ELF-1 (cell line): ENCODE data around the gene AGAP1.
"Not testable (repeated sequence)": the region's sequence is repeated elsewhere in the genome, so short reads cannot be mapped to it uniquely, and the experiment has no call there.

ENCODE experiments used
- DNase-seq: peaks from one replicate; pipeline ENCODE4 v3.0.0-alpha.2; 2016; ENCODE audit warnings: low read depth, low spot score

AGAP1 gene

DNA sequence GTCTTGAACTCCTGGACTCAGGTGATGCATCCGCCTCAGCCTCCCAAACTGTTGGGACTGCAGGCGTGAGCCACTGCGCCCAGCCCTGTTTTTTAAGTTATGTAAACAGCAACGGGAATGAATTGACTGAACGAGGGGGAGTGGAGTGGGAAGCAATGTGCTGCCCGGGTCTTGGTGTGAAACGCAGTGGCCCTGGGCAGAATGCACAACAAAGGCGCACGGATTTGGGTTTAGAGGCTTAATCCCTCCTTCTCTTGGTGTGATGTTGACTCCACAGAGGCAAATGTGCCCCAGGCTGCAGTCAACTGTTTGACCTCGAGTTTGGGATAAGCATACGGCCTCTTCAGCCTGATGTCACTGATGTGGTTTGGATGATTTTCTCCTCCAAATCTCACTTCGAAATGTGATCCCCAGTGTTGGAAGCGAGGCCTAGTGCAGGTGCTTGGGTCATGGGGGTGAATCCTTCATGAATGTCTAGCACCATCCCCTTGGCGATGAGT, 97.4 kb downstream of the AGAP1 start:
- DNase-seq = peak; percentile 76

DNA sequence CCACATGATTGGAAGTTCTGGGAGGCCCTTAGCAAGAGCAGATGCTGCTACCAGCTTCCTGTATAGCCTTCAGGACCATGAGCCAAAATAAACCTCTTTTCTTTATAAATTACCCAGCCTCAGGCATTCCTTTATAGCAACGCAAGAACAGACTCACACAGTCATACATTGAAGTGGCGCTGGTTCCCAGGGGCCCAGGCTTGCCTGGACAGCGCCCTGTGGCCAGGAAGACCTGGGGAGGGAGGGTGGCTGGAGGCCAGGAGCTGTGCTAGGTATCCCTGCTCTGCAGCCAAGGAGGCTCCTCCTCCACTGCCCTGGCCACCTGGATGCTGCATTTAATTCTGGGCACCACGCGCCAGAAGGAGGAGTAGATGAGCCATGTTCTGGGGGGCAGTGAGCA, 98.1 kb downstream of the AGAP1 start:
- no peak for DNase-seq

DNA sequence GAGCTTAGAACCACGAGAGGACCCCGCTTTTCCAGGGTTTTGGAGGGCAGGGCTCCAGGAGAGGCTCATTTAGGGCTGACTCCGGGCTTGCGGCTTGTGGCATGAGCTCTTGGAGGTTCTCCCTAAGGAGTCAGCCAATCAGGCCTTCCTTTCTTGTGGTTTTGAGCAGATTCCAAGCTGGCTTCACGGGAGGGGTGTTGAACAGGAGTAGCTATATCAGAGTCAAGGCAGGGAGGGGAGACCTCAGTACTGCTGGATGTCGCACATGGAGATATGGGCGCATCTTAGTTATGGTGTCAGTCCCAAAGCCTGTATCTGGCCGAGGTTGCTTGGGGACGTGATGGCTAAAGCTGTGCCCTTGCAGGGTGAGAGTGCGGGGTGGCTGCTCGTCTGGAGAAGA, 98.6 kb downstream of the AGAP1 start:
- no peak for DNase-seq

DNA sequence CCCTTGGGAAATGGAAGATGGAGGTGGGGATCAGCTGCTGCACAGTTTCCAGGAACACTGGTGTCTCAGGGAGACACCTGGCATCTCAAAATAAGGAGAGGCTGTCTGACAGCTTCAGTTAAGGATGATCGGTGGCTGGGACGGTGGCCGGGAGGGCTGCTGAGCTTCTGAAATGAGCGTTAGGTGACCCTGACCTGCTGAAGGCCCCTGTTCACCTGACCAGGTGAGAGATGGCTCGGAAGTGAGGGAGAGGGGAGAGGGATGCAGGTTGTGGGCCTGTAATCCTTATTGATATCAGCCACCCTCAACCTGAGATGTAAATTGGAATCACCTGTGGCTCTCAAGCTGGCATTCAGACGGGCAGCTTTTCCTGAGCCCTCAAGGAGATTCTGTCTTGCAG, 99.0 kb downstream of the AGAP1 start:
- DNase-seq = no peak

DNA sequence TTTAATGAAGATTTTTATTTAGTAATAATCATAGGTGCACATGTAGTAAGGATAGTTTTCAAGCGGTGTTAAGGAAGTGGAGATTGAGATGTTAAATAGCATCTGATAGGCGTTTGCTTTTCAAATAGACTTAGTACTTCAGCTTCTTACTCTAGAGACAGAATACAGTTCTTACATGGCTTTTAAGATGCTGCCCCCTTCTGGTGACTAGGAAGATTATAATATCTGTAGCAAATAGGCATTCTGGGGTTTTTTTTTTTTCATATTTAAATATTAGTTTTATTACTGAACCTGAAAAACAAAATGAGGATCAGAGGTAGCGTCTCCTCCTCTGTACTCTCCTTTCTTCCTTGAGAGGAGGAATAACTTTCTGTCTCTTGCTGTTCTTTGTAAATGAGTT, 100.2 kb downstream of the AGAP1 start:
- DNase-seq = no peak

DNA sequence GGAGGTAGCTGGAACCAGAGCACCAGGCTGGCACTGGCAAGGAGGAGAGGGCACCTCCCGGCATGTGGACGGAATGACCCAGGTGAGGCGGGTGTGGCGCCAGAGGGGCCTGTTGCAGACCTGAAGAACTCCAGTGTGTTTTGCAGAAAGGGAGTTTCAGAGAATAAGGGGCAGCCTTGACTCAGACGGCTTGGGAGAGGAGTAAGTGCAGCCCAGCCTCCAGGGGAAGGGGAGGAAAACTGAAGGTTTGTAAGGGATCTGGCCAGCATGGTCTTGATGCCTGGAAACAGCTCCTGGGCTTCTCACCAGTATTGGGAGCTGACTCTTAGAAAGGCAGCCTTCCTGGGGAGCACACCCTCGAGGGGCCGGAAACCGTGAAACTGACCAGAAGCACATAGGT, 101.1 kb downstream of the AGAP1 start:
- DNase-seq = no peak

DNA sequence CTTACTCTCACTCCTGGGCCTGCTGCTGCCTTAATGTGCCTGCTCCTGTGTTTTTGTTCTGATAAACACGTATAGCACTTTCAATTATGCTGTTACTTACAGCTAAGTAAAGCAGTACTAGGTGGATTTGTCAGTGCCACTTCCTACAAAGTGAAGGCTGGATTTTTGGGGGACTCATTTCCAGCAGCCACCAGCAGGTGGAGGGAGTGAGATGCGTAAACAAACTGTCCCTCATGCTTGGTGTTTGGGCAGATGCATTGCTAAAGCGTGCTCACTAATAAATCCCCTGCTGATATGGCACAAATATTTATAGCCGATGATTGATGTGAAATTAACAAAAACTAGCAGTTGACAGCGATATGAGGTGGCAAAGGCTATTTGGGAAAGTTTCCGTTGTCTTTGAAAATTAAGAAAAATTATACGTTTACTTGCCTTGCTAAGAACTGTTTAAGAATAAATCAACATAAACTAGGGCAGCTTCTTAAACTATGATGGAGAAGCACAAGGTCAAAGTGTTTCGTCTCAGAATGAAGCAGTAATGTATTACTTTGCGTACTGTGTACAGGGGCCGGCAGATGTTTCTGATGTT, 101.7 kb downstream of the AGAP1 start:
- DNase-seq = peak; percentile 81

DNA sequence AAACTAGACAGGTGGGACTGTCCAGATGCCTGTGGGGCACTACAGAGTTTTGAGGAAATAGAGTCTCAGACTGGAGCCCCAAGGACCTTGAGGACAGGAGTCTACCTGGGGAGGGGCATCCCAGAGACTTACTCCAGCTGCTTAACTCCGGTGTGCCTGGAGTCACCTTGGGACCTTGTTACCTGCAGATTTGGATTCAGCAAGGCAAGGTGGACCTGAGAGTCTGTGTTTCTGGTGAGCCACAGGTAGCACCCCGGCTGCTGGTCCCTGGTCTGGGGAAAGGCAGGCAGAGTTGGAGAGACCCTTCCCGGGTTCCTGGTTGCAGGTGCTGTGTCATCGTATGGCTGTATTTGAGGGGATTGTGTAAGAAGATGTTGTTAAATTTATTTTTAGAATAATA, 102.4 kb downstream of the AGAP1 start:
- no peak for DNase-seq

DNA sequence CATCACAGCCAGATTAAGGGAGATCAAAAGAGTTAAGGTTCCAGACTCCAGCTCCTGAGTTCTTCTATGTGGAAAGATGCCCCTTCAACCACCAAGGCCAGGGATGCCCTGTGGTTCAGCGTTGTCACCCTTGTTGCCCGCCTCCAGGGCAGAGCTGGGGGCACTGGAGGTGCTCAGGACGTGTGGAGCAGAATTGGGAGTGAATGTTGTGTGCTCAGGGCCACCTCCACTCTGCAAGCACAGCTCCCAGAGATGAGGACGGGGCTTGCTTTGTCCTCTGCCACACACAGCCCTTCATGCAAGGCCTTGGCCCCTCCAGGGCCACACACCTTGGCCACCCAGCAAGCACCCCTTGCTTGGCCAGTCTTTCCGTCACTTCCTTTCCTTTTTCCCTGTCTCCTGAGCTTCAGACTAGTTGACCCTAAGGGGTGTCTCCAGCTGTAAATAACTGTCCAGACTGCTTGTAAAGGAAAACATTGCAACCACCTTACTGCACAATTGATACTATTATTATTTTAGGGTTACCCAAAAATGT, 103.3 kb downstream of the AGAP1 start:
- DNase-seq = no peak

DNA sequence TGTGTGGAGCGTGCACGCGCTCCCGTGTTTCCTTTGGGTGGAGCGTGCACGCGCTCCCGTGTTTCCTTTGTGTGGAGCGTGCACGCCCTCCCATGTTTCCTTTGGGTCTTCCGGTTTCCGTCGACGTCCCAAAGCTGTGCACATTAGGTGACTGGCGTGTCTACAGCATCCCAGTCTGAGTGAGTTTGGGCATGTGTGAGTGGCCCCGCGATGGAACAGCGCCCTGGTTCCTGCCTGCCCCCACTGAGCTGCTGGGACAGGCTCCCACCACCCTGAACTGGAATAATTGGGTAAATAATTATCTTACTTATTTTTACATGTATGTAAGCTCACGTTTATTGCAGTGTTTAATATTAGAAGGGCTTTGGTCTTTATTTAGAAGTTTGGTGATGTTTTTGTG, 104.2 kb downstream of the AGAP1 start:
- no peak for DNase-seq

DNA sequence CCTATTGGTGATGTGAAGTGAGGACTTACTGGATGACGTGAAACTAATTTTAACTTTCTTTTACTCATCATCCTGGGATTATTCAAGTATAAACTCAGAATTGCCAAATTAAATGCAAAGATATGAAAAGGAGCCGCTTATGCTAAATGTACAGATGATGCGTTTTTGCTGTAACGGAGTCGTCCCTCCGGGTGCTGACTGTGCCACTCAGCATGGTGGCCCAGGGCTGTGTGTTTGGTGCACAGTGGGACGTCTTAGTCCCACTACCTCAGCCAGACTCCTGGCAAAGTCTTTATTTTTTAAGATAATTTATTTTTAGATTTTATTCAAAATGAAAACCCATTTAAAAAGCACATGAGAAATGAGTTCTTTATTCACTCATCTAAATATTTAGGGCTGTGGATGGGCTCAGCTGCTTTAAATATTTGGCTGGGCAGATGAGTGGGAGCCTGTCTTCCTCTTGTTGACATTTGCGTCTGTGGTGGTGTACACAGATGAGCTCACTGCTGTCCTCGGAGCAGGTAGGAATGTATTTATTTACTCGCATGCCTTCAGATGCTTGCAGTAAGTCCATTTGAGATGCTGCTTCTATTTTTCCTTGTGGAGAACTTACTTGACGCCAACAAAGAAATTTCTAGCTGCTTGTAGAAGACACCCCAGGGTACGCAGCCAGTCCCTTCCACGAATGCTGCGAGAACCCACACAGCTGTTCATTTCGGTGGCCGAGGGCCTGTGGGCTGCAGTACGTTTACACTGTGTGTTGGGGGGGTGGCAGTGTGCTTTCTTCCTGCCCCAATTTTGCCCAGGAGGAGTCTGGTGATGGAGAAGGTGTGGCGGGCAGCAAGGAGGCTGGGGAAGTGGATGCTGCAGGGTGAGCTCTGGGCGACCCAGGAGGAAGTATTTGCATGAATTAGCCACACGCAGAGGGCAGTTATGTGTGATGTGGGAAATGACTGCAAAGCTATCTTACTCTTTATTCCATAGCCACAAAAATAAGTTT, 105.0 kb downstream of the AGAP1 start:
- no peak for DNase-seq

DNA sequence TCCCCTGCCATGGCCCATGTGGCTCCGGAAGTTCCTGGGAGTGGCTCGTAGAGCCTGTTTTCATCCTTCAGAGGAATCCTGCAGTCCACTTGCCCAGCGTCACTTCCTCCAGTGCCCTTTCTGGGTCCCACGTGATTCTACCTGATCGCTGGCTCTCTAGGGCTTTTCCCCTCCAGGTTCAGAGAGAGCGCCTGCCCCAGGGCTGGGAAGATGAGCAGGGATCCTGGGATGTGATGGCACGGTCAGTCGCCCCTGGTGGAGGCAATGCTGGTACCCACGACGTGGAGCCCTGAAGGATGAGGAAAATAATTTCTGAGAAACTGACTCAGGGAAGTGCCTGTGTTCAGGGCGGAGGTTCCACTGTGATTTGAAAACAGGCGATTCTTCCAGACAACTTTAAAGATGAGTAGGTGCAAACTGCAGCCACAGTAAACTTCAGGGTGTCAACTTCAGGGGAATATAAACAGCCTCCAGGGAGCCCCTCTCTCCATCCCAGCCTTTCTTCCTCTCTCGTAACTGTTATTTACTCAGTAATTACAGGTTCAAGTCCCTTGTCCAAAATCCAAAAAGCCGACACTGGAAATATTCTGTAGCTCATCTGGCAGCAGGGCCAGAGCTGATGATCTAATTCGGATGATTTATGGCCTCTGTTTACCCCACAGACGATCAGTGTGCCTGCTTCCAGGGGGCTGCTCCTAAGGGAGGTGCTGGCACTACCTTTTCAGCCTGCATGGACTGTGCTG, 105.9 kb downstream of the AGAP1 start:
- DNase-seq = no peak

DNA sequence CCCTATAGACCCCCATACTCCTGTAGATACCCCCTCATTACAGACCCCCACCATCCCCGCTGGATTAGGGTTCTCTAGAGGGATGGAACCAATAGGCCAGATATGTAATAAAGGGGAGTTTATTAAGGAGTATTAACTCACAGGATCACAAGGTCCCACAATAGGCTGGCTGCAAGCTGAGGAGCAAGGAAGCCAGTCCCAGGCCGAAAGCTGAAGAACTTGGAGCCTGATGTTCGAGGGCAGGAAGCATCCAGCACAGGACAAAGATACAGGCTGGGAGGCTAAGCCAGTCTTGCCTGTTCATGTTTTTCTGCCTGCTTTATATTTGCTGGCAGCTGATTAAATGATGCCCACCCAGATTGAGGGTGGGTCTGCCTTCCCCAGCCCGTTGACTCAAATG, 106.6 kb downstream of the AGAP1 start:
- no peak for DNase-seq

DNA sequence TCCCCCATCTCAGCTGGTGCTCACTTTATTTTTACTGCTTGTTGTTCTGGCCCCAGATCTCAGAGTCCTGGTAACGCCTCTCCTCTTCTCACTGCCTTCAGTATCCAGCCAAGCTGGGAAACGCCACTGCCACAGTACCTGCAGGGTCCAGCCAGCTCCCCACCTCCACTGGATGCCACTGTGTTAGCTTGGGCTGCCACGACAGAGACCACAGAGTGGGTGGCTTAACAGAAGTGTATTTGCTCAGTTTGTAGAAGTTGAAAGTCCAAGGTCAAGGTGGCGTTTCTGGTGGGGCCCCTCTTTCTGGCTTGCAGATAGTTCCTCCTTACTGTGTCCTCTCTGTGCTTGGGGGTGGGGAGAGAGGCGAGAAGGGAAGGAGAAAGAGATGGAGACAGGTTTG, 107.1 kb downstream of the AGAP1 start:
- no peak for DNase-seq

DNA sequence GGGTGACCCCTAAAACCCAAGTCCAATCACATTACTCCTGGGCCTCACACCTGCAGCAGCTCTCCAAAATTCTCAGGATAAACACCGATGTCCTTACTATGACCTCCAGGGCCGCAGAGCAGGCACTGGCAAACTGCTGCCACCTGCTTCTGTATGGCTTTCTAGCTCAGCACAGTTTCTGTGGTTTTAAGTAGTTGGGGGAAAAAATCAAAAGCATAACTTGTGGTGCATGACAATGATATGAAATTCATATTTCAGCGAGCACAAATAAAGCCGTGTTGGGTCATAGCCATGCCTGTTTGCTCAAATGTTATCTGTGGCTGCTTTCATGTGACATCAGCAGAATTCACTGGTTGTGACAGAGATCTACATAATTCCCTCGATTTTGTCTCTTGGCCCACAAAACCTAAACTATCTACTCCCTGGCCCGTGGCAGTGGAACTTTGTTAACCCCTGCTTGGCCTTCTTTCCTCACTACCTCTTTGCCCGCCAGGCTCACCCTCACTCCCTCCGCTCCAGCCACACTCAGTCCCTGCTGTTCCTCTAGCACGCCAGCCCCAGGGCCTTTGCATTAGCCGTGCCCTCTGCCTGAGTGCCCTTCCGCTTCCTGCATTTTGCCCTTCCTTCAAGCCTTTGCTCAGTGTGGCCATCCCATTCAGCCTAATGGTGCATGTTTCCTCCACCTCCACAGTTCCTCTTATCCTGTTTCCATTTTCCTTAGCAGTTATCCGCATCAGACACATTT, 108.3 kb downstream of the AGAP1 start:
- no peak for DNase-seq

DNA sequence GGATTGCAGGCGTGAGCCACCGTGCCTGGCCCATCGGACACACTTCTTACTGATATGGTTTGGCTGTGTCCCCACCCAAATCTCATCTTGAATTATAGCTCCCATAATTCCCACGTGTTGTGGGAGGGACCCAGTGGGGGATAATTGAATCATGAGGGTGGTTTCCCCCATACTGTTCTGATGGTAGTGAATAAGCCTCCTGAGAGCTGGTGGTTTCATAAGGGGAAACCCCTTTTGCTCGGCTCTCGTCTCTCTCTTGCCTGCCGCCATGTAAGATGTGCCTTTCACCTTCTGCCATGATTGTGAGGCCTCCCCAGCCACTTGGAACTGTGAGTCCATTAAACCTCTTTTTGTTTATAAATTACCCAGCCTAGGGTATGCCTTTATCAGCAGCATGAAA, 109.1 kb downstream of the AGAP1 start:
- not testable (repeated sequence) for DNase-seq

DNA sequence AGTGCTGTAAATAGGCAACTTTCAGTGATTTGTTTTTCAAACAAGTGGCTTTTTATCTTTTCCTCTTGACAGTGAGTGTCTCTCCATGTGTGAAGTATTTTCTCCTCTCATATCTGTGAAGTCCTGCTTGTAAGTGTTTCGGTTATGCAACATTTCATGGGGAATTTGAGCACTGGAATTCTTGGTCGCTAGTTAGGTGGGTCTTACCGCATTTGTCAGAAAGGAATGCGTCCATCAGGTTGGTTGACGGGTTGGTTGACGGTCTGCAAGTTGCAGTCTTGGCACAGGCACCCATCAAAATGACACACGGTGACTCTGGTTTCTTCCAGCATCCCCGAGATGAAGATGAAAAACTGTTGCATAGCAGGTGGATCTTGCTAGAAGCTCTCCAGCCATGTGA, 109.8 kb downstream of the AGAP1 start:
- DNase-seq = no peak

DNA sequence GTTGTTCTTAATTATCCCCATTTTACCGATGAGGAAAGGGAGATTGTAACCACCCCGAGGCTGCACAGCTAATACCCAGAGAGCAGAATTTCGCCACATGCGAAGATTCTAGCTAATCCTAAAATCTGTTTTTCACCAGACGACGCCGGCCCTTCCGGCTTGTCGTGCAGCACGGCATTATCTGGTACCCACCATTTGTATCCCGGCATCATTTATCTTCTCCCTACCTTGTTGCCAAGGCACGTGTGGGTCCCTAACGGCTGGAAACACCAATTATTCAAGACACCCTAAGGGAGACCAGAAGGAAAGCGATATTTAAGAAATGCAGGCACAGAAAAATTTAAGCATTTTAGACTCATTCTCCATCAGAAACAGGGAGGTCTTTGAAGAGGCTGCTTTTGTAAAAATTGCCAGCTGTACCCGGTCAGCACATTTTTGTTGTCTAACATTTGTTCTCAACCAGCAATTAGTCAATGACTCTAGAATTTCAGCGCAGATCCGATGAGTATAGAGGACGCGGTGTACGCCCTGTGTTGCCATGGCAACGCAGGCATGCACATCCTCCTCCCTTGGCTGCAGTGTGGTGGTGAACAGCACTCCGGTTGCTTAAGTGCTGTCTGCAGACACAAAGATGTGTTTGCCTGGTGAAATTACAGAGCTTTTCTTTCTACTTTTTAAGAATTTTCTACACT, 111.6 kb downstream of the AGAP1 start:
- DNase-seq = peak; percentile 61

DNA sequence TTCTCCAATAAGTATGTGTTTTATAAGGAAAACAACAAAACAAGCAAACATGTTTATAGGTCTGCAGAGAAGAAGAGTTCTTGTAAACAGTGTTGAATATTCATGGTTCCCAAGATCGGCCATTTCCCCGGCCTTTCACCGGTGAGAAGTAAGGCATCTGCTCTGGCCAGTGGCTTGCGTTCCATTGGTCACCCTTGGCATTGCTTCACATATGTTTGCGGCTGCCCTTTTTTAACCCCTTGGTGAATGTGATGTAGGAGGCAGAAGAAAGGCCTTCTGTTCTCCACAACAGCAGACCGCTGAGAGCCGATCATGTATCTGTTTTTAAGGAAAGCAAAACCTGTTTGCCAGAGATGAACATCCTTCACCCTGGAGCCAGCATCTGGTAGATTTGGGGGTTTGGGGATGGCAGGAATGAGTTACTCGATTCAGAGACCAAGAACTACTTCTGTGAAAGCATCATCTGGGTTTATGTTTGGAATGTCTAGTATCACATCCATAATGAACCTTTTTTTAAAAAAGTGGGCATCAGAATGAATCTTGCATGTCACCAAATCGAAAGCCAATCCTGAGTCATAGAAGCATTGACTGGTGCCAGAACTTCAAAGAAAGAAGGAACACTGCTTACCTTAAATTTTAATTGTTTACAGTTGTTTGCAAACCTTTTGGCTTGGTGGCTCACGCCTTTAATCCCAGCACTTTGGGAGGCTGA, 112.3 kb downstream of the AGAP1 start:
- no peak for DNase-seq
